Measurements from ENCODE around the gene CD28. TPM values are rescaled to one million over a fixed set of nuclear protein-coding genes. Genes with fewer than 3 reads are reported as not detected.

CD28 gene
- polyA plus RNA-seq, 1 donor from 2014 or later = not detected

GRCh38 chr2:203683932-203684556, 22.4 kb upstream of the CD28 start:
- H3K4me2 ChIP-seq (ENCODE audit: low read length) = no peak overlapping the region
- no peak overlapping the region for H3K4me3 ChIP-seq (ENCODE audit: low read length)
- H3K9ac ChIP-seq (ENCODE audit: low read length) = no peak overlapping the region
- no peaks in the 10 kb centered on the region for H3K36me3 ChIP-seq (ENCODE audit: insufficient read depth, low read length)
- no peaks in the 10 kb centered on the region for H3K9me3 ChIP-seq (ENCODE audit: low read length)
- no peaks in the 10 kb centered on the region for H3F3A ChIP-seq (ENCODE audit: insufficient read depth, low read length, poor library complexity, severe bottlenecking)
- no peaks in the 10 kb centered on the region for H3K9me2 ChIP-seq (ENCODE audit: insufficient read depth, low read length)
- no peaks in the 10 kb centered on the region for H3K27me3 ChIP-seq (ENCODE audit: insufficient read depth, low read depth, low read length)
- H2AFZ ChIP-seq (ENCODE audit: low read depth, low read length) = no peak overlapping the region
- H4K20me1 ChIP-seq (ENCODE audit: insufficient read depth) = no peaks in the 10 kb centered on the region
- TF ChIP-seq POLR2AphosphoS5 (IDR thresholded peaks at IDR 0.05) (no peak), EZH2 (IDR thresholded peaks at IDR 0.05; ENCODE audit: borderline replicate concordance, insufficient read depth, low read length, poor library complexity, severe bottlenecking) (no peak), SMC3 (conservative IDR thresholded peaks at IDR 0.05; ENCODE audit: poor library complexity) (no peak), RAD21 (conservative IDR thresholded peaks at IDR 0.05) (no peak), REST (IDR thresholded peaks at IDR 0.05; ENCODE audit: borderline replicate concordance) (no peak), EP300 (conservative IDR thresholded peaks at IDR 0.05; ENCODE audit: poor library complexity, severe bottlenecking) (no peak), MXI1 (conservative IDR thresholded peaks at IDR 0.05; ENCODE audit: poor library complexity, severe bottlenecking) (no peak)
- TF ChIP-seq, protein P1, sequence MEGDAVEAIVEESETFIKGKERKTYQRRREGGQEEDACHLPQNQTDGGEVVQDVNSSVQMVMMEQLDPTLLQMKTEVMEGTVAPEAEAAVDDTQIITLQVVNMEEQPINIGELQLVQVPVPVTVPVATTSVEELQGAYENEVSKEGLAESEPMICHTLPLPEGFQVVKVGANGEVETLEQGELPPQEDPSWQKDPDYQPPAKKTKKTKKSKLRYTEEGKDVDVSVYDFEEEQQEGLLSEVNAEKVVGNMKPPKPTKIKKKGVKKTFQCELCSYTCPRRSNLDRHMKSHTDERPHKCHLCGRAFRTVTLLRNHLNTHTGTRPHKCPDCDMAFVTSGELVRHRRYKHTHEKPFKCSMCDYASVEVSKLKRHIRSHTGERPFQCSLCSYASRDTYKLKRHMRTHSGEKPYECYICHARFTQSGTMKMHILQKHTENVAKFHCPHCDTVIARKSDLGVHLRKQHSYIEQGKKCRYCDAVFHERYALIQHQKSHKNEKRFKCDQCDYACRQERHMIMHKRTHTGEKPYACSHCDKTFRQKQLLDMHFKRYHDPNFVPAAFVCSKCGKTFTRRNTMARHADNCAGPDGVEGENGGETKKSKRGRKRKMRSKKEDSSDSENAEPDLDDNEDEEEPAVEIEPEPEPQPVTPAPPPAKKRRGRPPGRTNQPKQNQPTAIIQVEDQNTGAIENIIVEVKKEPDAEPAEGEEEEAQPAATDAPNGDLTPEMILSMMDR (IDR thresholded peaks at IDR 0.05; ENCODE audit: poor library complexity, severe bottlenecking) = no peak
- H3K27ac ChIP-seq (ENCODE audit: low read length) = no peak overlapping the region
- H3K79me2 ChIP-seq (replicated peaks; ENCODE audit: insufficient read depth, low read length) = no peaks in the 10 kb centered on the region

GRCh38 chr2:203685081-203685621, 21.3 kb upstream of the CD28 start:
- no peak overlapping the region for H3K9ac ChIP-seq (ENCODE audit: low read length)
- no peaks in the 10 kb centered on the region for H3K79me2 ChIP-seq (replicated peaks; ENCODE audit: insufficient read depth, low read length)
- no peak overlapping the region for H3K4me3 ChIP-seq (ENCODE audit: low read length)
- H4K20me1 ChIP-seq (ENCODE audit: insufficient read depth) = no peaks in the 10 kb centered on the region
- no peaks in the 10 kb centered on the region for H3K9me2 ChIP-seq (ENCODE audit: insufficient read depth, low read length)
- no peak overlapping the region for H3K4me2 ChIP-seq (ENCODE audit: low read length)
- no peak overlapping the region for H2AFZ ChIP-seq (ENCODE audit: low read depth, low read length)
- H3K36me3 ChIP-seq (ENCODE audit: insufficient read depth, low read length) = no peaks in the 10 kb centered on the region
- H3K9me3 ChIP-seq (ENCODE audit: low read length) = no peaks in the 10 kb centered on the region
- H3K27me3 ChIP-seq (ENCODE audit: insufficient read depth, low read depth, low read length) = no peaks in the 10 kb centered on the region
- no peak overlapping the region for H3K27ac ChIP-seq (ENCODE audit: low read length)
- H3F3A ChIP-seq (ENCODE audit: insufficient read depth, low read length, poor library complexity, severe bottlenecking) = no peaks in the 10 kb centered on the region
- TF ChIP-seq, protein P1 (IDR thresholded peaks at IDR 0.05; ENCODE audit: poor library complexity, severe bottlenecking) = no peak
- TF ChIP-seq EZH2 (IDR thresholded peaks at IDR 0.05; ENCODE audit: borderline replicate concordance, insufficient read depth, low read length, poor library complexity, severe bottlenecking) (no peak), SMC3 (conservative IDR thresholded peaks at IDR 0.05; ENCODE audit: poor library complexity) (no peak), TAF1 (IDR thresholded peaks at IDR 0.05; ENCODE audit: low read depth) (no peak), RAD21 (conservative IDR thresholded peaks at IDR 0.05) (no peak), EP300 (conservative IDR thresholded peaks at IDR 0.05; ENCODE audit: poor library complexity, severe bottlenecking) (no peak)

All from neural cell (in vitro differentiated cells).